ENCODE data around the gene CHRD. TPM values are rescaled to one million over a fixed set of nuclear protein-coding genes. Genes with fewer than 3 reads are reported as not detected.
A peak's percentile ranks its signal among the peaks of the same experiment; 100 is the strongest.

Gene CHRD
- total and polyA plus RNA-seq, 9 of the 15 experiments (the other 6 are each of a cell fraction or from before 2014, with no cell fraction given): 0.11 to 1.3 (median 0.59) TPM; not detected in 3

- TF ChIP-seq BCLAF1 (IDR thresholded peaks at IDR 0.05; ENCODE audit: borderline replicate concordance in 1 of 2, control insufficient read depth in 1 of 2, low read depth in 2 of 2, low read length in 1 of 2): 0 out of 4 replicates have a peak, but pooled peaks of 1 of the 2 experiments have one; percentile 64
- TF ChIP-seq PPARD (CRISPR knock-in tag; IDR thresholded peaks at IDR 0.05): no peak
- TF ChIP-seq RBBP5 (IDR thresholded peaks at IDR 0.05; ENCODE audit: borderline replicate concordance, insufficient read depth, low read length, poor library complexity, severe bottlenecking): no peak
- no peak for TF ChIP-seq THAP7 (CRISPR knock-in tag; IDR thresholded peaks at IDR 0.05)
- 0 out of 4 replicates have a peak, but pooled peaks of 1 of the 2 experiments have one; percentile 36 for TF ChIP-seq ZNF639 (CRISPR knock-in tag; conservative IDR thresholded peaks at IDR 0.05 in 1 of 2, IDR thresholded peaks at IDR 0.05 in 1 of 2)
- no peak for TF ChIP-seq BCOR (IDR thresholded peaks at IDR 0.05)
- no peak for TF ChIP-seq SNAPC5 (CRISPR knock-in tag; IDR thresholded peaks at IDR 0.05)
- TF ChIP-seq TAF1 (IDR thresholded peaks at IDR 0.05; ENCODE audit: control insufficient read depth, extremely low read depth, insufficient read depth, low read length, severe bottlenecking): no peak
- TF ChIP-seq ZNF695 (CRISPR knock-in tag; IDR thresholded peaks at IDR 0.05): no peak
- no peak for TF ChIP-seq HNRNPLL (IDR thresholded peaks at IDR 0.05; ENCODE audit: low read depth, low read length, poor library complexity, severe bottlenecking)
- TF ChIP-seq KDM5B (IDR thresholded peaks at IDR 0.05; ENCODE audit: insufficient replicate concordance, low read depth, low read length): no peak
- TF ChIP-seq TCF7L2 (IDR thresholded peaks at IDR 0.05; ENCODE audit: low read depth, low read length): no peak
- 0 out of 2 replicates have a peak, but pooled peaks have one; percentile 20 for TF ChIP-seq ZNF584 (CRISPR knock-in tag; IDR thresholded peaks at IDR 0.05; ENCODE audit: low read depth)
- no peak for TF ChIP-seq LCOR (CRISPR knock-in tag; IDR thresholded peaks at IDR 0.05)
- no peak for TF ChIP-seq CEBPZ (IDR thresholded peaks at IDR 0.05; ENCODE audit: borderline replicate concordance, low read depth, low read length)
- no peak for TF ChIP-seq SRF (CRISPR knock-in tag; IDR thresholded peaks at IDR 0.05)
Measured at GRCh38 chr3:184334470-184335158, 45.2 kb upstream of the CHRD start (continued).

Data from K562 (cell line).